Measurements from ENCODE around the gene TTC3. TPM values are rescaled to one million over a fixed set of nuclear protein-coding genes. Genes with fewer than 3 reads are reported as not detected.

The TTC3 gene
- total RNA-seq, 1 experiment from 2014 or later = 68.0 TPM

GRCh38 chr21:37200641-37201480 is 127.8 kb downstream of the TTC3 start:
- no peak for DNase-seq
- intact Hi-C loops (cut with micrococcal nuclease; ENCODE audit: unreplicated experiment) = no loop called here
- no peaks in the 10 kb centered on the region for H3K27me3 Mint-ChIP-seq (ENCODE audit: unreplicated experiment)
- H3K4me1 Mint-ChIP-seq (ENCODE audit: low read depth, unreplicated experiment) = peaks cover 8% of the 10 kb centered on the region
- no peaks in the 10 kb centered on the region for H3K9me3 Mint-ChIP-seq (ENCODE audit: low read depth, unreplicated experiment)
- no peak overlapping the region for H3K27ac Mint-ChIP-seq (ENCODE audit: unreplicated experiment)
- H3K4me3 Mint-ChIP-seq (ENCODE audit: low read depth, unreplicated experiment) = no peak overlapping the region
- BruUV-seq (replicated peaks) = no TSS peak
- CTCF ChIA-PET = no interaction called here
- peaks cover 15% of the 10 kb centered on the region for H3K36me3 Mint-ChIP-seq (ENCODE audit: insufficient read depth, unreplicated experiment)
- TF ChIP-seq CTCF (IDR thresholded peaks at IDR 0.05; ENCODE audit: unreplicated experiment) = no peak

DNA sequence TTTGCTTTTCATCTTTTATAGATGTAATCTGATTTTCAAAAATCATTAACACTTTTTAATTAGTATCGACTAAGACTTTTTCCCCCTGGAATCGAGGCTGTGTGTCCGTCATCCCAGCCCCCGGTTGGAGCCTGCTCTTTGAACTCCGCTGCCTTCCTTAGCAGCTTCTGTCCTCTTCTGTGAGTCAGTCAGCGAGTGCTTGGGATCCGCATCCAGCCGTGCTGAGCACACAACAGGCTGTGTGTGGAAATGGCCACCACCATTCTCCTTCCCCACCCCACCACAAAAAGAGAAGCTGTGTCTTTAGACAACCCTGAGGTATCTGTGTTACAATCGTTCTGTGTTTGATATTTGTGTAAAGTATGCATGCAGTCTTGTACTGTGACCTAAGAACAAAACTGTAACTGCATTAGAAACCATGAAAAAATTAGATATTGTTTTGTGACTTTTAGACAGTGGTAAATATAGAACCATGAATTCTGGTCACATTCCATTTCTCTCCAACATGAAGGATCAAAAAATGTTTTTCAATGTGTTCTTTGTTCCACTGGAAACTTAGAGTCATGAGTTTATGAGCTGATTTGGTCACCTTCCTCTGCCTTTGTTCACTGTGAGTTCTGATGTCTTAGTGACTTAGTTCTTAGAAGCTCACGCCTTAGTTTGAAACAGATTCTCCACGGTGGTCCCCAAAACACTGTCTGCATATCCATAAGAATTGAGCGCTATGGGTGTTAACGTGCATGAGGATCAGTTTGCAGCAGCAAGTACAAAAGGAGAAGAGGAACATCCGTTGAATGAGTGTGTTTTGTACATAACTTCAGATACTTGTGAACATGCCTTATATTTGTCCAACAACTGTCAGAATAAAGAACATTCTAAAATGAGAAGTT is 129.4 kb downstream of the TTC3 start:
- TSS peak; percentile 50 for BruUV-seq (replicated peaks)
- no peaks in the 10 kb centered on the region for H3K27me3 Mint-ChIP-seq (ENCODE audit: unreplicated experiment)
- TF ChIP-seq CTCF (IDR thresholded peaks at IDR 0.05; ENCODE audit: unreplicated experiment) = no peak
- H3K9me3 Mint-ChIP-seq (ENCODE audit: low read depth, unreplicated experiment) = no peaks in the 10 kb centered on the region
- intact Hi-C loops (cut with micrococcal nuclease; ENCODE audit: unreplicated experiment) = no loop called here
- DNase-seq = no peak
- H3K27ac Mint-ChIP-seq (ENCODE audit: unreplicated experiment) = no peak overlapping the region
- peaks cover 15% of the 10 kb centered on the region for H3K36me3 Mint-ChIP-seq (ENCODE audit: insufficient read depth, unreplicated experiment)
- H3K4me3 Mint-ChIP-seq (ENCODE audit: low read depth, unreplicated experiment) = no peak overlapping the region
- CTCF ChIA-PET = no interaction called here
- H3K4me1 Mint-ChIP-seq (ENCODE audit: low read depth, unreplicated experiment) = peaks cover 8% of the 10 kb centered on the region

DNA sequence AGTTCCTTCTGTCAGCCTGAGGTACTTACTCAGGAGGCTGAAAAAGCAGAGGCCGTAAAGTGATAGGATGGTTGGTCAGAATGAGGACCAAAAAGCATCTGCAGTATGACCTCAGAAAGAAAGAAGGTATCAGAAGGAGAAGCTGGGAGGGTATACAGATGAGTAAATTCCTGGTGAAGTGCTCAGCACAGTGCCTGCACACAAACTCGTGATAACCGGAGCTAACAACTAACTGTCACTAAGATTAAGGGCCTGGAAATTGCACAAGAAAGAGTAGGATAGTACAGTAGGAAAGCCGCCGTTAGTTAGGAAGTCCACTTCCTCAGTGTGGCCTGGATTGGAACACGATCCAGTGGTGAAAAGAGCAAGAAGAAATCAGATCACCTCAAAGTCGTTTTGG is 131.5 kb downstream of the TTC3 start:
- Mint-ChIP-seq H3K27me3 (ENCODE audit: unreplicated experiment) (no peaks in the 10 kb centered on the region), H3K4me3 (ENCODE audit: low read depth, unreplicated experiment) (no peak overlapping the region), H3K27ac (ENCODE audit: unreplicated experiment) (no peak overlapping the region), H3K4me1 (ENCODE audit: low read depth, unreplicated experiment) (peaks cover 16% of the 10 kb centered on the region), H3K36me3 (ENCODE audit: insufficient read depth, unreplicated experiment) (peaks cover 27% of the 10 kb centered on the region), H3K9me3 (ENCODE audit: low read depth, unreplicated experiment) (no peaks in the 10 kb centered on the region)
- BruUV-seq (replicated peaks) = no TSS peak
- TF ChIP-seq CTCF (IDR thresholded peaks at IDR 0.05; ENCODE audit: unreplicated experiment) = no peak
- DNase-seq = no peak
- intact Hi-C loops (cut with micrococcal nuclease; ENCODE audit: unreplicated experiment) = no loop called here
- CTCF ChIA-PET = no interaction called here

- no peak for TF ChIP-seq CTCF (IDR thresholded peaks at IDR 0.05; ENCODE audit: unreplicated experiment)
- Mint-ChIP-seq H3K9me3 (ENCODE audit: low read depth, unreplicated experiment) (no peaks in the 10 kb centered on the region), H3K4me3 (ENCODE audit: low read depth, unreplicated experiment) (no peak overlapping the region), H3K27ac (ENCODE audit: unreplicated experiment) (no peak overlapping the region), H3K36me3 (ENCODE audit: insufficient read depth, unreplicated experiment) (peaks cover 19% of the 10 kb centered on the region), H3K4me1 (ENCODE audit: low read depth, unreplicated experiment) (peaks cover 16% of the 10 kb centered on the region), H3K27me3 (ENCODE audit: unreplicated experiment) (no peaks in the 10 kb centered on the region)
- no peak for DNase-seq
- CTCF ChIA-PET = no interaction called here
- BruUV-seq (replicated peaks) = no TSS peak
- intact Hi-C loops (cut with micrococcal nuclease; ENCODE audit: unreplicated experiment) = no loop called here
These were observed 133.4 kb downstream of the TTC3 start for GRCh38 chr21:37206496-37206895.
